DMS53 treated with DMSO at 0.1 percent for 48 hours (cell line): Measurements from ENCODE around the gene TRIP12.
A peak's percentile ranks its signal among the peaks of the same experiment; 100 is the strongest.
"Not testable (repeated sequence)": the region's sequence is repeated elsewhere in the genome, so short reads cannot be mapped to it uniquely, and the experiment has no call there.

Source experiments
- DNase-seq: peaks from one replicate; lab custom pipeline; 2025; ENCODE audit not compliant: unreplicated experiment; lab: John Stamatoyannopoulos, UW

The TRIP12 gene

GRCh38 chr2:229725716-229726574 lies 195.9 kb downstream of the TRIP12 start:
- DNase-seq = peak; percentile 87

DNA sequence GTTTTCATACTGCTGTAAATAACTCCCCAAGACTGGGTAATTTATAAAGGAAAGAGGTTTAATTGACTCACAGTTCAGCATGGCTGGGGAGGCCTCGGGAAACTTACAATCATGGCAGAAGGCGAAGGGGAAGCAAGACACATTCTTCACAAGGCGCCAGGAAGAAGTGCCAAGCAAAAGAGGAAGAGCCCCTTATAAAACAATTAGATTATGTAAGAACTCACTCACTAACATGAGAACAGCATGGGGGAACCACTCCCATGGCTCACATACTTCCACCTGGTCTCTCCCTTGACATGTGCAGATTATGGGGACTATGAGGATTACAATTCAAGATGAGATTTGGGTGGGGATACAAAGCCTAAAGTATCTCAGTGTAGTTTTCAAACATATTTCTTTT lies 198.6 kb downstream of the TRIP12 start:
- not testable (repeated sequence) for DNase-seq

- DNase-seq = no peak
Measured at GRCh38 chr2:229719926-229720647, 201.7 kb downstream of the TRIP12 start.

- no peak for DNase-seq
Measured at GRCh38 chr2:229718057-229718456, 203.8 kb downstream of the TRIP12 start.

DNA sequence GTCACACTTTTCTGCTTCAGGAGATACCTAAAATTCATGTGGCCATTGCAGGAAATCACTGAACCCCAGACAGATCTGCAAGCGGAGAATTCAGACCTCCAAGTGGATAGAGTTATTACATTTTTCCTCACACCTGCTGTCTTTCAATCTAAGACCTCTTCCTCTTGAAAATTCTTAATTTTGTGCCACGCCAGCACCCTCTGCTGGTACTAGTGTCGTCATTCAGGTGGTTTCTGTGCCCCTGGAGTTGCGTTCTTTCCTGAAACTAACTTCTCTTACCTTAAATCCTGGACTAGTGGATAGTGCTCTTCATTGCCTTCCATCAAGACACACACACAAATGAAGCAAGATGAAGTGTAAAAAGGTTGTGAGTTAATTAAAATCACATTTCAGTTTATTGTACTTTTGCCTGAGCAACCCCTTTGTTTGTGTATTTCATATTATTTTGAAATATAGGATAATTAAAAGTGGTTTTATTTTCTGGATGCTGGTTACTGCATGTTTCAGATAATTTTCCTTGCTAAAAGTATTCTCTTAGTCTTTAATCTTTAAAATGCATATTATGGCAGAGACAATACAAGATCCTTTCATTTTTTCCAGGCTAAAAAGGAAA lies 205.8 kb downstream of the TRIP12 start:
- peak; percentile 59 for DNase-seq

DNA sequence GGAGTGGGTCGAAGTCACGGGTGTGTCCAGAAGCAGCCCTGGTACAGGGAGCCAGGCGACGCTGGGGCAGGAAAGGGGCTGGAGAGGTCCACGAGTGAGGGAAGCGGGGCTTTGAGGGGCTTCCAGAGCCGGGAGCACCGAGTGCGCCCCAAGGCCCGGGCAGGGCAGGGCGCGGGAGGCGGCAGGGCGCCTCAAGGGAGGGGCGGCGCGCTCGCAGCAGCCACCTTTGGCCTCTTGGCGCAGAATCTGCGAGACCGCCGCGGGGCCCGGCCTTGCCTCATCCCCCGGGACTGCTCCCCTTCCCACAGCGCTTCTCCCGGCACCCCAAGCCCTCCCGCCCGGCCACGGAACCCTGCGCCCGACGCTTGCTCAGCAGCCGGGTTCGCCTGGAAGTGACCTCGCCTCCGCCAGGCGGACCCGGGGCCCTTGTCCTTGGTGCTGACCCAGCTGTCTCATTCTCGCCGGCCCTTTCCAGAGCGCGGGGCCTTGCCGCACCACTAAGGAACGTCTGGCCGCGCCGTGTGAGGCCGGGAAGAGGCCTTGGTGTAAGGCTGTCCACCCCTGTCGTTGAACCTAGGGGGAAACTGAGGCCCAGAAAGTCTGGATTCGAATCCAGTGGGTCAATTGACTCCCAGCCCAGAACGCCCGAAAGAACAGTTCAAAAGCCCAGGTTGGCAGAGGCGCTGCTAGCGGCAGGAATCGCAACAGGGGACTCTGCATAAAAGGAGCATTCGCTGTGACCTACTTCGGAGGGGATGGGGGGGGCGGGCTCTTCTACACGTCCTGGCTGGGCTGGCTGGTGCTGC lies 206.9 kb downstream of the TRIP12 start:
- peak; percentile 37 for DNase-seq

DNA sequence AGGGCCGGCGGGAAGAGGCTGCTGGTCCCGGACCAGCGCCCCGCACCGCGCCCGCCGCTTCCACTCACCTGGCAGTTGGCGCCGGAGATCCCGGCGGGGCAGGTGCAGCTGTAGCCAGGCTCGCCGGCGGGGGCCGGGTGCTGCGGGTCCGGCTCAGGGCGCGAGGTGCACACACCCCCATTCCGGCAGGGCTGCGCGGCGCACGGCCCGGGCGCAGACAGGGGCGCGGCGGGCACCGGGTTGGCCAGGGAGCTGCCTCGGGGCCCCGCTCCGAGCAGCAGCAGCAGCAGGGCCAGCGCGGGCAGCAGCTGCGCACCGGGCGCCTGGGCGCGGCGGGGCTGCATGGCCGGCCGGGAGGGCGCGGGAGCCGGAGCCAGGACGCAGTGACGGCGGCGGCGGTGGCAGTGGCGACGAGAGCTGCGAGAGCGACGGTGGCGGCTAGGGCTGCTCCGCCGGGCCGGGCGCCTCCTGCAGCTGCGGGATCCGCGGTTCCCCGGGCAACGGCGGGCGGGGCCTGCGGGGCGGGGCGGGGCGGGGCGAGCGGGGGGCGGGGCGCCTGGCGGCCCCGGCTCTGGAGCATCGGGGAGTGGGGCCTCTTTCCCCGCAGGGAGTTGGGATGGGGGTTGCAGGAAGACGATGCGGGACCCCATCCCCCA lies 207.6 kb downstream of the TRIP12 start, which contains the start of gene DNER:
DNER (minus strand) TSS at position 476 of the 656 bp plus-strand sequence; CDS start at position 344, 132 bp downstream.
- peak; percentile 26 for DNase-seq
